Astrocyte of the cerebellum (primary cell): Measurements from ENCODE around the gene FPGS.
"Not testable (repeated sequence)": the region's sequence is repeated elsewhere in the genome, so short reads cannot be mapped to it uniquely, and the experiment has no call there.

Source experiments
- DNase-seq: peaks from one replicate; pipeline ENCODE4 v3.0.0-alpha.2; 2011; ENCODE audit warnings: low read depth
- H3K4me3 ChIP-seq: 2 replicates; pipeline ENCODE4 v1.5.1; 2011; ENCODE audit warnings: mild to moderate bottlenecking, low read depth, low read length, moderate library complexity
- in situ Hi-C: cut with HindIII; loops from 2 replicates; pipeline ENCODE4 v1.10.0; 2017; ENCODE audit warnings: low sequenced_read_pairs
- TF ChIP-seq, protein P1 (sequence below): IDR thresholded peaks from 2 replicates; pipeline ENCODE4 v1.5.1; 2012; ENCODE audit warnings: low read length, low read depth, moderate library complexity, mild to moderate bottlenecking; ENCODE audit errors: missing control alignments

FPGS gene

DNA sequence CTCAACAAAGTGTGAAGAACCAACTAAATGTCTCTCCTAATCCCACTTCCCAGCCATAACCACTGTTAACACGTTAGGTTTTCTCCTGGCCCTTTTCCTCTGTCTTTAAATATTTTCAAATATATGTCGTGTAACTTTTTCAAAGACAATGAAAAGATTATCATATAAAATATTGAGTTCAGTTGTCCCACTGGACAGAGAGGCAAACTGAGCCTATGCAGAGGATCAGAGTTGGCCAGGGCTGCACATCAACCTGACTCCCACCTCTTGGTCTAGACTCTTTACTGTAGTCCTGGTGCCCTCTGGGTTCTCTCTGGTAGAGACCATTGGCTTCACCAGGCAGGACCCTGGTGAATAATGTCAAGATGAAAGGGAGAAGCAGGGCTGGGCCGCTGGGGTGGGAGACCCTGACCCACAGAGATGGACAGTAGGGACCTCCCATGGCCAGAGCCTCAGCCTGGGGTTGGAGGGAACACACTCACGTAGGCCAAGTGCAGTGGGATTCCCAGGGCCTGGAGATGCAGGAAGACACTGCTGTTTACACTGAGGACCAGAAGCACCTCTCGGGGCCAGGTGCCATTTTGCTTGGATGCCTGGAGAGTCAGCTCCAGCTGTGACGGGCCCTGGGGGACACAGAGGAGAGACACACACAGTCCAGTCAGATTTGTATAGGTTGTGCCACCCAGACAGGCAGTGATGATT lies 26.7 kb downstream of the FPGS start:
- in situ Hi-C loops = no loop called here
- DNase-seq = no peak
- TF ChIP-seq, protein P1, sequence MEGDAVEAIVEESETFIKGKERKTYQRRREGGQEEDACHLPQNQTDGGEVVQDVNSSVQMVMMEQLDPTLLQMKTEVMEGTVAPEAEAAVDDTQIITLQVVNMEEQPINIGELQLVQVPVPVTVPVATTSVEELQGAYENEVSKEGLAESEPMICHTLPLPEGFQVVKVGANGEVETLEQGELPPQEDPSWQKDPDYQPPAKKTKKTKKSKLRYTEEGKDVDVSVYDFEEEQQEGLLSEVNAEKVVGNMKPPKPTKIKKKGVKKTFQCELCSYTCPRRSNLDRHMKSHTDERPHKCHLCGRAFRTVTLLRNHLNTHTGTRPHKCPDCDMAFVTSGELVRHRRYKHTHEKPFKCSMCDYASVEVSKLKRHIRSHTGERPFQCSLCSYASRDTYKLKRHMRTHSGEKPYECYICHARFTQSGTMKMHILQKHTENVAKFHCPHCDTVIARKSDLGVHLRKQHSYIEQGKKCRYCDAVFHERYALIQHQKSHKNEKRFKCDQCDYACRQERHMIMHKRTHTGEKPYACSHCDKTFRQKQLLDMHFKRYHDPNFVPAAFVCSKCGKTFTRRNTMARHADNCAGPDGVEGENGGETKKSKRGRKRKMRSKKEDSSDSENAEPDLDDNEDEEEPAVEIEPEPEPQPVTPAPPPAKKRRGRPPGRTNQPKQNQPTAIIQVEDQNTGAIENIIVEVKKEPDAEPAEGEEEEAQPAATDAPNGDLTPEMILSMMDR = no peak
- H3K4me3 ChIP-seq = no peak overlapping the region

DNA sequence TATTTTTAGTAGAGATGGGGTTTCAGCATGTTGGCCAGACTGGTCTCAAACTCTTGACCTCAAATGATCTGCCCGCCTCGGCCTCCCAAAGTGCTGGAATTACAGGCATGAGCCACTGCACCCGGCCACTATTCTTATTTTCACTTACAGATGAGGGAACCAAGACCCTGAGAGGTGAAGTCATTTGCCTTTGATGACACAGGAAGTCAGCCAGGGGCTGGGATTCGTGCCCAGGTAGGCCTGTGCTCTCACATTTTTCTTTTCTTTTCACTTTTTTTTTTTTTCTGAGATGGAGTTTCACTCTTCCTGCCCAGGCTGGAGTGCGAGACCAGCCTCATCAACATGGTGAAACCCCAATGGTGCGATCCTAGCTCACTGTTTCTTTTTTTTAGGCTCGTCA lies 29.6 kb downstream of the FPGS start:
- TF ChIP-seq, protein P1 = no peak
- H3K4me3 ChIP-seq = no peak overlapping the region
- in situ Hi-C loops = no loop called here
- no peak for DNase-seq

DNA sequence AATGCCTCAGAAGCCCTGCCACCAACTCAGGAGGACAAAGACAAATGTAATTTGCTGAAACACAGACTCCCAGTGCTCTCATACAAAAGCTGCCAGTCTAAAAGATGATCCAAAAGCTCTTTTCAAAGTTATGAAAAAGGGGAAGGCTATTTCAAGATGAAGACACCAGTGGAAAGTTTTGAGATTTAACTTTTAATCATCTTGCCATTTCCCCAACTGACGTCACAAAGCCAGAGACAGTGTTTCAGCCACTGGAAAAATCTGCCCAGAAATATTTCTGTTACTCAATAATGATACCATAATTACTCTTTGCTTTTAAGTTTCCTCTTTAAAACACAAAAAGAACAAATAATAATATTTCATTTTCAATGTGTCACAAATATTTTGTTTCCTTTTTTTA lies 30.9 kb downstream of the FPGS start:
- in situ Hi-C loops = no loop called here
- DNase-seq = no peak

DNA sequence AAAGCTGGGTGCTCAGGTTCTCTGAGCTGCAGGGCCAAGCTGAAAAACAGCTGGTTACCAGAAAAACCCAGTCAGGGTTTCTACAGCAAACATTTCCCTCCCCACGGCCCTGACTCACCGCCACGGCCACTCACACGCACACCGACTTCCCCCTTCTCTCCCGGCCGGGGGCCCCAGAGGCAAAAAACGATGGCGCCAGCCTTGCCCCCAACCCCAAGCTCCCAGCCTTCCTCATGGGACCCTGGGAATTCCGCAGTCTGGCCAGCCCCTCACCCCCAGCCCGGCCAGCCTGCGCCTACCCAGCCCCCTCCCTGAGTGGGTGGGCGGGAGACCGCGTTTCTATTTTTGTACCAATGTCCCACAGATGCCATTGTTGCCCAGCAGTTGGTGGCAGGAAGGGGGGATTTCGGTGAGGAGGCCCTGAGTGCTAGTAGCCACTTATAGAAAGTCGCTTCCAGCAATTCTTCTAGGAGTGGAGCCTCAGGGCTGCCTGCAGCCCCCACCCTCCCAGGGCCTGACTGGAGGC lies 33.4 kb downstream of the FPGS start:
- in situ Hi-C loops = no loop called here
- TF ChIP-seq, protein P1 = no peak
- no peak for DNase-seq
- H3K4me3 ChIP-seq = no peak overlapping the region

More for the DNA sequence above, 30.9 kb downstream of the FPGS start:
- no peak overlapping the region for H3K4me3 ChIP-seq
- TF ChIP-seq, protein P1 = no peak

DNA sequence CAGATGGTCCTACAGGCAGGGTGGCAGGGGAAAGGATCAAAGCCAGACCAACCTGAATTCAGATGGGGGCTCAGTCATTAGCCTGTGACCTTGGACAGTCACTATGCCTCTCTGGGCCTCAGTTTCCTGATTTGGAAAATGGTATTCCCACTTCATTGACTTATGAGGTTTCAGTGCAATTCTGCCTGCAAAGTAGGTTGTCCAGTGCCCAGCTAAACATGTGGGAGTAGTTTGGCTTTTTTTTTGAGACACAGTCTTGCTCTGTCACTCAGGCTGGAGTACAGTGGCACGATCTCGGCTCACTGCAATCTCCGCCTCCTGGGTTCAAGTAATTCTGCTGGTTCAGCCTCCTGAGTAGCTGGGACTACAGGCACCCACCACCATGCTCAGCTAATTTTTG lies 33.9 kb downstream of the FPGS start:
- DNase-seq, H3K4me3 ChIP-seq, in situ Hi-C loops: not testable (repeated sequence)

DNA sequence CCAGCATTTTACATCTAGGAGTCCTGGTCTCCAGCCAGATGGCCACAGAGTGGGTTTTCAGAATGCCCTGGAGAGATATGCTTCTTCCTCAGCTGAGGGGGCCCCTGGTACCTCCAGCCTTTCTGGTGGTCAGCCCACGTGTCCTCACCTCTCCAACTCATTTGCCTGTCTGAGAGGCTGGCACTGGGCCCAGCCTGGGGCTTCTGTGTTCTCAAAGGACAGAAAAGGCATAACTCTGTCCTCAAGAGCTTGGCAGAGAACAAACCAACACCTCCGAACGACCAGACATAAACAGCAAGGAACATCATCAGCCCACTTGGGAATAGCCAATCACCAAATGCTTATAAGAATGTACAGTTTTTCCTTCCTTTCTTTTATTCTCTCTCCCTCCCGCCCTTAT lies 34.7 kb downstream of the FPGS start:
- TF ChIP-seq, protein P1 = no peak
- in situ Hi-C loops = no loop called here
- DNase-seq = no peak
- no peak overlapping the region for H3K4me3 ChIP-seq

DNA sequence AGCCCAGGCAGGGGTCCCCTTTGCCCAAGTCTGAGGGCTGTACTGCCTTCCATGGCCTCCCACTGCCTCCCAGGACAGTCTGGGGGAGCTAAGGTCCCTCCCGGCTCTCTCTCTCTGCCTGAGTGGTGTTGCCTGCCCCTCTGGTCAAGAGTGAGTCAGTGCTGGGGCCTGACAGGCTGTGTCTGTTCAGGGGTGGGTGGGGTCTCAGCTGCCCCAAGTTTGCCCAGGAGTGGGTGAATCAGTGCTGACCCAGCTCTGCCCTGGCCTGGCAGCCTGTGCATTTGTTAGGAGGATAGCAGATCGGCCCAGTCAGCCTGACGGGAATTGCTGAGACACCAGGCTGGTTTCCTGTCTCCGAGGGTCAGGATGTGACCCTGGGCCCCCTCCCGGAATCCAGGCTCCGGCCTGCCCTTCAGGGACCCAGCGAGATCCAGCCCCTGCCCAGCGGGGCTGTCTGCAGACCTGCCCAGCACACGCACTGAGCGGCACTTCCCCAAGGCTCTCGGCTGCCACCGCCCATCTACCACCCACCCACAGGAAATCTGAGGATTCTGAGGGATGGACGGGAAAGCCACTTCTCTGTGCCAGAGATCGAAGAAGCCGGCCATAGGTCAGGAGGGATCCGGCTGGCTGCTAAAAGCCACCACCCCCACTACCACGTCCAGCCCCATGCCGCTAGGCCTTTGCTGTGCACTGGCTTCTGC lies 35.8 kb downstream of the FPGS start:
- in situ Hi-C loops = no loop called here
- no peak overlapping the region for H3K4me3 ChIP-seq
- DNase-seq = no peak
- TF ChIP-seq, protein P1 = no peak
